Midbrain (tissue), 1 donor: ENCODE results near the gene NKG7.

Source experiments
- DNase-seq: peaks from one replicate; lab custom pipeline; 2025; lab: John Stamatoyannopoulos, UW

NKG7 gene

DNA sequence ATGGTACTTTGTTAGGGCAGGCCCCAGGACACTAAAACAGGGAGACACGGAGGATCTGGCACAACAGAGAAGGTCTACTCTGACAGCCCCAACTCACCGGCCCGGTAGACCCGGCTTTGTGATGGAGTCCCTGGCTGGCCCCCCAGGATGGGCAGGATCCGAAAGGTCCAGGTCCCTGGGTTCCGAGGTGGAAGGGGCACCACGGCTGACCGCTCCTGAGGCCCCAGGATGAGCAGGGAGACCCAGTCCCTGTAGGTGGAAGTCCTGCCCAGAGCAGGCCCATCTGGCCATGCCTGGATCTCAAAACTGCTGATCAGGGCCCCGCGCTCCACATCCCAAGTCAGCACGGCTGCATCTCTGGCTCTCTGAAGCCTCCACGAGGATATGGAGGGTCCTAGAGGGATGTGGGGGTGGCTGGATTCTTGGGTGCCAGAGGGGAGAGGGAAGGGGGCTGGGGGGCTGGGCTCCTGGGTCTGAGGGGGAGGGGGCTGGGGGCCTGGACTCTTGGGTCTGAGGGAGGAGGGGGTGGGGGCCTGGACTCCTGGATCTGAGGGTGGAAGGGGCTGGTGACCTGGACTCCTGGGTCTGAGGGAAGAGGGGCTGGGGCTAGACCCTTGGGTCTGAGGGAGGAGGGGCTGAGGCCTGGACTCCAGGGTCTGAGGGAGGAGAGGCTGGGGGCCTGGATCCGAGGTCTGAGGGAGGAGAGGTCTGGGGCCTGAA lies 35.2 kb downstream of the NKG7 start:
- no peak for DNase-seq

- no peak for DNase-seq
These were observed 38.5 kb downstream of the NKG7 start for GRCh38 chr19:51333836-51334460.

DNA sequence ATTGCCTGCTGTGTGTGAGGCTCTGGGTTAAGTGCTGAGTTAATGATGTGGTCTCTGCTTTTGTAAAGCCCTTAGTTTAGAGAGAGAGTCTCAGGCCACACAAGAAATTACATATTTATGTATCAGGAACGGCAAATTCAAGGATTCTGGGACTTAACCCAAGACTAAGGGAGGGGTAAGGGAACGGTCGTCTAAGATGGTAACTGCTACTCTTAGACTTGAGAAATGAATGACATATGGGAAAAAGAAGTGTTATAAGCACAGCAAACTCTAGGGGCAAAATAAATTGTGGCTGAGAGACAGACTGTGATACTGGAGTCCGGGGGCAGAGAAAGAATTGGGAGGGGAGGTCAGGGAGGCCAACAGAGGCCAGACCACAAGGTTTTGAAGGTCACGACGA lies 40.7 kb downstream of the NKG7 start:
- DNase-seq, result no peak

- no peak for DNase-seq
These were observed 41.3 kb downstream of the NKG7 start for GRCh38 chr19:51331193-51331592.

- no peak for DNase-seq
These were observed 42.1 kb downstream of the NKG7 start for GRCh38 chr19:51330366-51330765.

- DNase-seq, result no peak
These were observed 43.0 kb downstream of the NKG7 start for GRCh38 chr19:51329411-51329810.

- no peak for DNase-seq
These were observed 45.1 kb downstream of the NKG7 start for GRCh38 chr19:51327066-51328001.

DNA sequence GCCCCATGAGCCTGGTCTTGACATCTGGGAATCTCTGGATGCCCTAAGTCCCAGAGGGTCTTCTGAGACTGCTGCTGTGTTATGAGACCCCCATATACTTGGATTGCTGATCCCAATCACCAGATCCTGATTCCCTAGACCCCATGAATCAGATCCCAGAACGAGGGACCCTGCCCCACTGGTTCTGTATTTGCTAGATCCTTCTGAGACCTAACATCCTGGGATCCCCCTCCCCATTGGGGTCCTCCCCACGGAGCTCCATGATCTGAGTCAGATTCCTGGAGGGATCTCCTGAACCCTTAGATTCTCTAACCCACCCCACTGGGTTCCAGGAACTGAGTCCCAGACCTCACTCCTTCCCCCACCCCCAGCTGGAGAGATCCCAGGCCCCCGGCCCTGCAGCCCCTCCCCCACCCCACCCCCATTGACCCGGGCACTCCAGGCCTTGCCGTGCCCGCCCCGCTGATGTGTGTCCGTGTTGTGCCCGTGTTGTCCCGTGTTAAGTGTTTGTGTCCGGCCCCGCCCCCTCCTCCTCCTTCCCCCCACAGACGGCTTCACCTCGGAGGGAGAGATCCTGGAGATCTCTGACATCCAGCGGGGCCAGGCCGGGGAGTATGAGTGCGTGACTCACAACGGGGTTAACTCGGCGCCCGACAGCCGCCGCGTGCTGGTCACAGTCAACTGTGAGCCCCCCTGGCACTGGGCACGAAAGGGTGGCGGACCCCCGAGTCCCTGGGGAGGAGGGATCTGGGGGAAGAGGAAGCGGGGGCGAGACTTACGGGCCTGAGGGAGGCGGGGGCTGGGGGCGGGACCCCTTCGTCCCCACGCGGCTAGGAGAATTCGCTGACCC lies 46.0 kb downstream of the NKG7 start:
- DNase-seq, result no peak

DNA sequence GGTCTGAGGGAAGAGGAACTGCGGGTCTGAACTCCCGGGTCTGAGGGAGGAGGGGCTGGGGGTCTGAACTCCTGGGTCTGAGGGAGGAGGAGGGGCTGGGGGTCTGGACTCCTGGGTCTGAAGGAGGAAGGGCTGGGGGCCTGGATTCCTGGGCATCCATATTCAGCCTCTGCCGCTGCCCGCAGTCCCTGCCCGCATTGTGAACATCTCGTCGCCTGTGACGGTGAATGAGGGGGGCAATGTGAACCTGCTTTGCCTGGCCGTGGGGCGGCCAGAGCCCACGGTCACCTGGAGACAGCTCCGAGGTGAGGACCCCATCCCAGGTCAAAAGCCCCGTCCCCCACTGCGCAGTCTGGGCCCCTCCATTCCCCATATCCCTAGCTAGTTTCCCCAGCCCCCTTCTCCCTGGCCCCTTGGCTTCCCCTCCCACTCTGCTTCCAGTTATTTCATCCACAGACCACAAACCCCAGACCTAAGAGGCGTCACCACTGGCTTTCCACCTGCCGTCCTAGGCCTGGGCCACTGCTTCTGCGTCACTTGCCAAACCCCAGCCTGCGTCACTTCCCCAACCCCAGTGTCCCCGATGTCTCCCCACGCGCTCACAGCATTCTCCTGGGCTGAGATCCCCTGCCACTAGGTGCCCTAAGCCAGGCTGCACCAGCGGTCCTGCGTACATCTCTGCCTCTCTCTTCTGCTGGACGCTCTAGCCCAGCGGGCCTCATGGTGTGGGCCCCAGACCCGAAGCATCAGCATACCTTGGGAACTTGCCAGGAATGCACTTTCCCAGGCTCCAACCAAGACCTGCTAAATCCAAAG lies 47.1 kb downstream of the NKG7 start:
- no peak for DNase-seq

- no peak for DNase-seq
These were observed 48.3 kb downstream of the NKG7 start for GRCh38 chr19:51324167-51324481.

DNA sequence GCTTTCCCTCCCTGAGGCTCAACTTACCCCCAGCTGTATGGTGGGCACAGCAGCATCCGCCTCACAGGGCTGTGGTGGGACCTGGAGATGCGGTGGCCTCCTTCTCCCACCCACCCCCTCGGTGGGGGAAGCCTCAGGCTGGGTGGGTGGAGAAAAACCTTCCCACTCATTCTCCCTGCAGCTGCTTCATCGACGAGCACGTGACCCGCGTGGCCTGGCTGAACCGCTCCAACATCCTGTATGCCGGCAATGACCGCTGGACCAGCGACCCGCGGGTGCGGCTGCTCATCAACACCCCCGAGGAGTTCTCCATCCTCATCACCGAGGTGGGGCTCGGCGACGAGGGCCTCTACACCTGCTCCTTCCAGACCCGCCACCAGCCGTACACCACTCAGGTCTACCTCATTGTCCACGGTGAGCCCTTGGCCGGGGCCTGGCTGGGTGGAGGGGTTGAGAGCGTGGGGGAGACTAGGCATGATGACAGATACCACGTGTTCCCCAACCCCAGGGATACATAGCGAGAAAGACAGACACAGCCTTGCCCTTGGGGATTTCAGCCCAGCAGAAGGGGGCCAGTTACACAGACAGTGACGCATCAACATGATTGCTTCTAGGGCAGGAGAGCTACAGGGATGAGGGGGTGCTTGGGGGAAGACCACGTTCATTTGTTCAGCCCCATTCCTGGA lies 48.8 kb downstream of the NKG7 start:
- DNase-seq, result no peak

GRCh38 chr19:51321799-51322198 lies 50.7 kb downstream of the NKG7 start:
- no peak for DNase-seq
